ENCODE results near the gene GPR179. TPM values are rescaled to one million over a fixed set of nuclear protein-coding genes. Genes with fewer than 3 reads are reported as not detected.
"Not testable (repeated sequence)": the region's sequence is repeated elsewhere in the genome, so short reads cannot be mapped to it uniquely, and the experiment has no call there.

GPR179 gene
- total RNA-seq, 2 donors from 2014 or later, result 0.42 TPM; not detected in 1

GRCh38 chr17:38322156-38322779, 21.5 kb downstream of the GPR179 start:
- Histone ChIP-seq H3K27me3 (replicated peaks; ENCODE audit: insufficient read depth) (no peaks in the 10 kb centered on the region), H3K9me3 (no peaks in the 10 kb centered on the region), H3K27ac (no peak overlapping the region), H3K4me1 (ENCODE audit: control insufficient read depth in 1 of 2, low read depth in 2 of 2) (no peaks in the 10 kb centered on the region), H3K4me3 (no peak overlapping the region), H3K36me3 (peaks cover 9% of the 10 kb centered on the region)
- DNase-seq (ENCODE audit: low spot score), result peak; percentile 12
- peak; percentile 90 for TF ChIP-seq CTCF (IDR thresholded peaks at IDR 0.05)
- ATAC-seq (ENCODE audit: insufficient number of reproducible peaks, low FRiP score, low read depth), result peak; percentile 56

GRCh38 chr17:38320482-38320881, 23.3 kb downstream of the GPR179 start:
- H3K4me3 ChIP-seq, result no peak overlapping the region
- ATAC-seq (ENCODE audit: insufficient number of reproducible peaks, low FRiP score, low read depth) (no peak), DNase-seq (ENCODE audit: low spot score) (no peak)
- peaks cover 9% of the 10 kb centered on the region for H3K36me3 ChIP-seq
- no peak for TF ChIP-seq CTCF (IDR thresholded peaks at IDR 0.05)
- H3K27ac ChIP-seq, result no peak overlapping the region
- no peaks in the 10 kb centered on the region for H3K4me1 ChIP-seq (ENCODE audit: control insufficient read depth in 1 of 2, low read depth in 2 of 2)
- no peaks in the 10 kb centered on the region for H3K27me3 ChIP-seq (replicated peaks; ENCODE audit: insufficient read depth)
- H3K9me3 ChIP-seq, result no peaks in the 10 kb centered on the region

- no peaks in the 10 kb centered on the region for H3K4me1 ChIP-seq (ENCODE audit: control insufficient read depth in 1 of 2, low read depth in 2 of 2)
- TF ChIP-seq CTCF (IDR thresholded peaks at IDR 0.05), result no peak
- H3K4me3 ChIP-seq, result no peak overlapping the region
- no peaks in the 10 kb centered on the region for H3K27me3 ChIP-seq (replicated peaks; ENCODE audit: insufficient read depth)
- DNase-seq (ENCODE audit: low spot score) (no peak), ATAC-seq (ENCODE audit: insufficient number of reproducible peaks, low FRiP score, low read depth) (no peak)
- H3K27ac ChIP-seq, result no peak overlapping the region
- peaks cover 4% of the 10 kb centered on the region for H3K36me3 ChIP-seq
- H3K9me3 ChIP-seq, result no peaks in the 10 kb centered on the region
Observed at GRCh38 chr17:38317081-38317480, 26.7 kb downstream of the GPR179 start.

- Histone ChIP-seq H3K4me1 (ENCODE audit: control insufficient read depth in 1 of 2, low read depth in 2 of 2) (no peaks in the 10 kb centered on the region), H3K9me3 (no peaks in the 10 kb centered on the region), H3K27ac (no peak overlapping the region), H3K4me3 (no peak overlapping the region), H3K36me3 (peaks cover 7% of the 10 kb centered on the region), H3K27me3 (replicated peaks; ENCODE audit: insufficient read depth) (no peaks in the 10 kb centered on the region)
- no peak for TF ChIP-seq CTCF (IDR thresholded peaks at IDR 0.05)
- DNase-seq (ENCODE audit: low spot score) (no peak), ATAC-seq (ENCODE audit: insufficient number of reproducible peaks, low FRiP score, low read depth) (no peak)
Observed at GRCh38 chr17:38315497-38315896, 28.3 kb downstream of the GPR179 start.

- H3K27me3 ChIP-seq (replicated peaks; ENCODE audit: insufficient read depth), result not testable (repeated sequence)
Observed at GRCh38 chr17:38296834-38297517, 46.8 kb downstream of the GPR179 start, which contains the start of gene MRPL45. TSS of gene MRPL45 (plus strand) at chr17:38297168. CDS start at chr17:38297184, 16 bp downstream.

GRCh38 chr17:38295602-38296365, 48.0 kb downstream of the GPR179 start:
- ATAC-seq (ENCODE audit: insufficient number of reproducible peaks, low FRiP score, low read depth); H3K27me3 ChIP-seq (replicated peaks; ENCODE audit: insufficient read depth); H3K4me1 ChIP-seq (ENCODE audit: control insufficient read depth in 1 of 2, low read depth in 2 of 2); H3K36me3 ChIP-seq; DNase-seq (ENCODE audit: low spot score); H3K27ac ChIP-seq; H3K9me3 ChIP-seq: not testable (repeated sequence)
- peak overlapping the region; percentile 77 for H3K4me3 ChIP-seq

More at GRCh38 chr17:38296834-38297517, 46.8 kb downstream of the GPR179 start, which contains the start of gene MRPL45:
- not testable (repeated sequence) for H3K36me3 ChIP-seq; H3K9me3 ChIP-seq; H3K4me1 ChIP-seq (ENCODE audit: control insufficient read depth in 1 of 2, low read depth in 2 of 2)
- DNase-seq (ENCODE audit: low spot score) (peak; percentile 74), ATAC-seq (ENCODE audit: insufficient number of reproducible peaks, low FRiP score, low read depth) (peak; percentile 98)
- peak within 1 kb of the TSS in 1 of 2 donors; percentile 20 for H3K27ac ChIP-seq
- H3K4me3 ChIP-seq, result peak within 1 kb of the TSS; percentile 77

GRCh38 chr17:38289760-38290159, 54.0 kb downstream of the GPR179 start:
- not testable (repeated sequence) for H3K27me3 ChIP-seq (replicated peaks; ENCODE audit: insufficient read depth); H3K36me3 ChIP-seq; H3K4me1 ChIP-seq (ENCODE audit: control insufficient read depth in 1 of 2, low read depth in 2 of 2); H3K4me3 ChIP-seq; DNase-seq (ENCODE audit: low spot score); H3K9me3 ChIP-seq; ATAC-seq (ENCODE audit: insufficient number of reproducible peaks, low FRiP score, low read depth); H3K27ac ChIP-seq
